ENCODE data around the gene COG5.

COG5 gene

GRCh38 chr7:107463139-107464078, 100.3 kb downstream of the COG5 start:
- DNase-seq (ENCODE audit: low read depth): peak; percentile 75

GRCh38 chr7:107461938-107462533, 101.7 kb downstream of the COG5 start:
- no peak for DNase-seq (ENCODE audit: low read depth)

GRCh38 chr7:107453388-107453787, 110.3 kb downstream of the COG5 start:
- no peak for DNase-seq (ENCODE audit: low read depth)

GRCh38 chr7:107450970-107451369, 112.8 kb downstream of the COG5 start:
- no peak for DNase-seq (ENCODE audit: low read depth)

GRCh38 chr7:107446988-107447387, 116.7 kb downstream of the COG5 start:
- DNase-seq (ENCODE audit: low read depth): no peak

GRCh38 chr7:107446531-107446930, 117.2 kb downstream of the COG5 start:
- no peak for DNase-seq (ENCODE audit: low read depth)

GRCh38 chr7:107442678-107443077, 121.0 kb downstream of the COG5 start:
- no peak for DNase-seq (ENCODE audit: low read depth)

- DNase-seq (ENCODE audit: low read depth): no peak
These were observed 121.9 kb downstream of the COG5 start for GRCh38 chr7:107441581-107442422.

GRCh38 chr7:107439025-107439424, 124.7 kb downstream of the COG5 start:
- DNase-seq (ENCODE audit: low read depth): no peak

- no peak for DNase-seq (ENCODE audit: low read depth)
These were observed 128.0 kb downstream of the COG5 start for GRCh38 chr7:107435749-107436148.

GRCh38 chr7:107432261-107432660, 131.5 kb downstream of the COG5 start:
- no peak for DNase-seq (ENCODE audit: low read depth)

- DNase-seq (ENCODE audit: low read depth): no peak
These were observed 133.7 kb downstream of the COG5 start for GRCh38 chr7:107430057-107430456.

GRCh38 chr7:107428642-107429041, 135.1 kb downstream of the COG5 start:
- no peak for DNase-seq (ENCODE audit: low read depth)

- DNase-seq (ENCODE audit: low read depth): no peak
These were observed 136.3 kb downstream of the COG5 start for GRCh38 chr7:107427462-107427861.

GRCh38 chr7:107414198-107414597, 149.5 kb downstream of the COG5 start:
- no peak for DNase-seq (ENCODE audit: low read depth)

- no peak for DNase-seq (ENCODE audit: low read depth)
These were observed 155.4 kb downstream of the COG5 start for GRCh38 chr7:107408349-107408748.

GRCh38 chr7:107405559-107405958, 158.2 kb downstream of the COG5 start:
- no peak for DNase-seq (ENCODE audit: low read depth)

- DNase-seq (ENCODE audit: low read depth): no peak
These were observed 158.8 kb downstream of the COG5 start for GRCh38 chr7:107404740-107405537.

GRCh38 chr7:107398161-107398560, 165.6 kb downstream of the COG5 start:
- no peak for DNase-seq (ENCODE audit: low read depth)

GRCh38 chr7:107396990-107397389, 166.7 kb downstream of the COG5 start:
- no peak for DNase-seq (ENCODE audit: low read depth)

- no peak for DNase-seq (ENCODE audit: low read depth)
These were observed 167.6 kb downstream of the COG5 start for GRCh38 chr7:107396081-107396480.

GRCh38 chr7:107394831-107395230, 168.9 kb downstream of the COG5 start:
- DNase-seq (ENCODE audit: low read depth): no peak

Data from fibroblast of the conjunctiva (primary cell).